HCT116 (cell line): Measurements from ENCODE around the gene TCEANC2. TPM values are rescaled to one million over a fixed set of nuclear protein-coding genes. Genes with fewer than 3 reads are reported as not detected.

ENCODE experiments used
- ATAC-seq: fragments of 200-7000 bp; cut with Tn5 transposase; 2 replicates; pipeline ENCODE4 v1.9.1; 2020; ENCODE audit warnings: mild to moderate bottlenecking, moderate library complexity
- BruUV-seq: library from RNA; stranded (reverse); fragments of 400-500 nt; replicated peaks from 2 replicates; lab custom pipeline; 2021; lab: Mats Ljungman, UMichigan
- CTCF ChIA-PET: fragments of 300-600 bp; sonication (Branson Sonifier 250); formaldehyde crosslinking; loops from one replicate; lab custom pipeline; 2021; ENCODE audit warnings: antibody characterized with exemption; lab: Charles Lee
- POLR2A ChIA-PET: fragments of 300-600, 350-600 bp; sonication (Branson Sonifier 250); formaldehyde crosslinking; loops from one replicate; lab custom pipeline; 2021; ENCODE audit warnings: antibody characterized with exemption; lab: Charles Lee
- RAD21 ChIA-PET, 2 experiments: fragments of 300-600 bp; sonication (Branson Sonifier 250); formaldehyde crosslinking; loops; one replicate each; lab custom pipeline; 2023; ENCODE audit warnings: low total read pairs in 2 of 2; ENCODE audit not compliant: uncharacterized antibody in 2 of 2, unreplicated experiment in 2 of 2, low non-redundant PET in 1 of 2; lab: Charles Lee
- DNase-seq: peaks from one replicate; pipeline ENCODE4 v3.0.0-alpha.2; 2010; ENCODE audit warnings: low read depth, low spot score
- H2AFZ ChIP-seq: fragments of 200-600 bp; shearing (Covaris generic), sonication (generic); 2 replicates; pipeline ENCODE4 v1.6.1; 2017; ENCODE audit warnings: low read depth, mixed run types, mixed read lengths, antibody characterized with exemption, low read length; ENCODE audit not compliant: poor library complexity, severe bottlenecking
- H3K27ac ChIP-seq: 2 replicates; pipeline ENCODE4 v1.5.1; 2012; ENCODE audit warnings: low read depth, low read length
- H3K27me3 ChIP-seq: fragments of 200-600 bp; sonication (generic); 2 replicates; pipeline ENCODE4 v1.6.1; 2016; ENCODE audit warnings: mixed run types, low read length, mixed read lengths; ENCODE audit not compliant: insufficient read depth
- H3K36me3 ChIP-seq, 2 experiments: fragments of 200-500 bp in 1 of 2; fragments of 200-600 bp in 1 of 2; sonication (Bioruptor generic) in 1 of 2; sonication (generic) in 1 of 2; 2 replicates each; pipeline versions ENCODE4 v1.5.1 to v1.6.1; 2014 to 2016; ENCODE audit warnings: low read length in 2 of 2, inconsistent platforms in 1 of 2, mixed read lengths in 1 of 2, mixed run types in 1 of 2; ENCODE audit not compliant: insufficient read depth in 2 of 2, control insufficient read depth in 1 of 2
- H3K4me1 ChIP-seq, 2 experiments: fragments of 200-600 bp in 1 of 2; sonication (generic) in 1 of 2; 2 replicates each; pipeline versions ENCODE4 v1.5.1 to v1.6.1; 2012 to 2017; ENCODE audit warnings: low read length in 2 of 2, inconsistent platforms in 1 of 2, mild to moderate bottlenecking in 1 of 2, mixed read lengths in 1 of 2, mixed run types in 1 of 2, moderate library complexity in 1 of 2; ENCODE audit not compliant: insufficient read depth in 2 of 2, control insufficient read depth in 1 of 2
- H3K4me2 ChIP-seq: fragments of 200-600 bp; sonication (generic); 2 replicates; pipeline ENCODE4 v1.6.1; 2017; ENCODE audit warnings: mixed run types, low read length, mixed read lengths
- H3K4me3 ChIP-seq, 2 experiments: fragments of 200-600 bp in 1 of 2; sonication (generic) in 1 of 2; replicated peaks in 1 of 2; 2 replicates each; pipeline ENCODE4 v1.5.1; 2011 to 2016; ENCODE audit warnings: low read length in 2 of 2, control low read depth in 1 of 2, low read depth in 1 of 2, mild to moderate bottlenecking in 1 of 2, mixed read lengths in 1 of 2, mixed run types in 1 of 2
- H3K79me2 ChIP-seq: fragments of 200-600 bp; sonication (generic); 2 replicates; pipeline ENCODE4 v1.6.1; 2017; ENCODE audit warnings: mild to moderate bottlenecking, mixed run types, low read length, moderate library complexity, mixed read lengths; ENCODE audit not compliant: insufficient read depth
- H3K9ac ChIP-seq: fragments of 200-600 bp; sonication (generic); 2 replicates; pipeline ENCODE4 v1.6.1; 2016; ENCODE audit warnings: low read length, mixed read lengths
- H3K9me2 ChIP-seq: fragments of 200-600 bp; sonication (generic), shearing (Covaris generic); 2 replicates; pipeline ENCODE4 v1.6.1; 2017; ENCODE audit warnings: mixed run types, mild to moderate bottlenecking, moderate library complexity; ENCODE audit not compliant: insufficient read depth
- H3K9me3 ChIP-seq, 2 experiments: fragments of 200-500 bp in 1 of 2; fragments of 200-600 bp in 1 of 2; sonication (Bioruptor generic) in 1 of 2; sonication (generic) in 1 of 2; 2 replicates each; pipeline ENCODE4 v1.6.1; 2014 to 2017; ENCODE audit warnings: low read length in 2 of 2, mixed read lengths in 2 of 2, inconsistent platforms in 1 of 2, low read depth in 1 of 2, mild to moderate bottlenecking in 1 of 2, mixed run types in 1 of 2, moderate library complexity in 1 of 2; ENCODE audit not compliant: control insufficient read depth in 1 of 2, insufficient read depth in 1 of 2
- H4K20me1 ChIP-seq: fragments of 200-600 bp; sonication (generic), shearing (Covaris generic); 2 replicates; pipeline ENCODE4 v1.6.1; 2017; ENCODE audit warnings: mixed run types, mild to moderate bottlenecking, moderate library complexity; ENCODE audit not compliant: insufficient read depth
- CBX3 ChIP-seq: IDR thresholded peaks from 2 replicates; pipeline ENCODE4 v1.6.1; 2012; ENCODE audit warnings: low read depth
- CEBPB ChIP-seq: IDR thresholded peaks from 2 replicates; pipeline ENCODE4 v1.6.1; 2012; ENCODE audit warnings: low read depth
- EGR1 ChIP-seq: IDR thresholded peaks from 2 replicates; pipeline ENCODE4 v1.6.1; 2012; ENCODE audit warnings: low read depth
- ELF1 ChIP-seq: IDR thresholded peaks from 2 replicates; pipeline ENCODE4 v1.6.1; 2012; ENCODE audit warnings: low read depth, borderline replicate concordance
- EZH2 ChIP-seq: fragments of 200-600 bp; sonication (generic); IDR thresholded peaks from 2 replicates; pipeline ENCODE4 v1.6.1; 2017; ENCODE audit warnings: antibody characterized with exemption, mixed run types
- MAX ChIP-seq: IDR thresholded peaks from 2 replicates; pipeline ENCODE4 v1.6.1; 2012
- POLR2A ChIP-seq: IDR thresholded peaks from 2 replicates; pipeline ENCODE4 v1.7.0; 2011; ENCODE audit warnings: borderline replicate concordance; ENCODE audit not compliant: insufficient read depth, insufficient read length; ENCODE audit errors: extremely low read depth
- POLR2AphosphoS5 ChIP-seq: IDR thresholded peaks from 2 replicates; pipeline ENCODE4 v1.6.1; 2011; ENCODE audit warnings: mild to moderate bottlenecking, low read depth, low read length, moderate library complexity
- SP1 ChIP-seq: IDR thresholded peaks from 2 replicates; pipeline ENCODE4 v1.6.1; 2012; ENCODE audit warnings: low read depth
- TCF7L2 ChIP-seq: IDR thresholded peaks from 2 replicates; pipeline ENCODE4 v1.7.0; 2011; ENCODE audit warnings: borderline replicate concordance, inconsistent platforms; ENCODE audit not compliant: insufficient read depth, insufficient read length; ENCODE audit errors: extremely low read depth
- YY1 ChIP-seq: IDR thresholded peaks from 2 replicates; pipeline ENCODE4 v1.6.1; 2011; ENCODE audit warnings: low read length, low read depth, moderate library complexity, mild to moderate bottlenecking; ENCODE audit not compliant: insufficient replicate concordance; ENCODE audit errors: extremely low read depth
- ZBTB33 ChIP-seq: IDR thresholded peaks from 2 replicates; pipeline ENCODE4 v1.6.1; 2011; ENCODE audit warnings: mild to moderate bottlenecking, low read length, moderate library complexity; ENCODE audit not compliant: insufficient replicate concordance; ENCODE audit errors: extremely low read depth
- intact Hi-C: fragments of 100-400 bp; cut with micrococcal nuclease; formaldehyde crosslinking; loops from 2 replicates; pipeline ENCODE4 v1.10.0; 2022
- total RNA-seq: library from RNA; stranded (reverse); gene quantifications from one replicate; pipeline ENCODE4 v1.2.1, GENCODE V29; 2021; ENCODE audit not compliant: unreplicated experiment

Gene TCEANC2
- total RNA-seq, 1 experiment from 2014 or later, result 5.4 TPM

DNA sequence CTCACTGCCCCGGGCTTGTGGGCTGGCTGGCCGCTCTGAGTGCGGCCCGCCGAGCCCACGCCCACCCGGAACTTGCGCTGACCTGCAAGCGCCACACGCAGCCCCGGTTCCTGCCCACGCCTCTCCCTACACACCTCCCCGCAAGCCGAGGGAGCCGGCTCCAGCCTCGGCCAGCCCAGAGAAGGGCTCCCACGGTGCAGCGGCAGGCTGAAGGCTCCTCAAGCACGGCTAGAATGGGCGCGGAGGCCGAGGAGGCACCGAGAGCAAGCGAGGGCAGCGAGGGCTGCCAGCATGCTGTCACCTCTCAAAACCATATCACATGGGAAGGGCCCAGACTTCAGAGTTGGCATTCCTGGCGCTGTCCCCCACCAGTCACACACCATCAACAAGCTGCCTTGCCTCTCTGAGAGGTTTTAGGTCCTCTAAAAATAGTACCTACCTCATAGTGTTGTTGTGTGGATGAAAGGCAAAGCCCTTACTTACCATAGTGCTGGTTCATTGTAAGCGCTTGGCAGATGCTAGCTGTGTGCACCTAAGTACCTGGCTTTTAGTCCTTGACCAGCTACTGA is 48.8 kb upstream of the TCEANC2 start:
- Histone ChIP-seq H3K27ac (no peak overlapping the region), H3K4me1 (no peaks in the 10 kb centered on the region), H3K9me3 (no peaks in the 10 kb centered on the region), H4K20me1 (no peaks in the 10 kb centered on the region), H3K4me2 (no peak overlapping the region), H3K36me3 (no peaks in the 10 kb centered on the region), H3K79me2 (no peaks in the 10 kb centered on the region), H3K27me3 (no peaks in the 10 kb centered on the region), H2AFZ (no peak overlapping the region), H3K9ac (no peak overlapping the region), H3K9me2 (no peaks in the 10 kb centered on the region), H3K4me3 (no peak overlapping the region)
- no TSS peak for BruUV-seq
- ChIA-PET CTCF (no interaction called here), RAD21 (no interaction called here), POLR2A (no interaction called here)
- DNase-seq (no peak), ATAC-seq (no peak)
- TF ChIP-seq CBX3, result no peak
- no peak for TF ChIP-seq MAX
- no peak for TF ChIP-seq CEBPB
- TF ChIP-seq EGR1, result no peak
- no peak for TF ChIP-seq EZH2
- no peak for TF ChIP-seq YY1
- no peak for TF ChIP-seq ELF1
- TF ChIP-seq SP1, result no peak
- intact Hi-C loops, result no loop called here

DNA sequence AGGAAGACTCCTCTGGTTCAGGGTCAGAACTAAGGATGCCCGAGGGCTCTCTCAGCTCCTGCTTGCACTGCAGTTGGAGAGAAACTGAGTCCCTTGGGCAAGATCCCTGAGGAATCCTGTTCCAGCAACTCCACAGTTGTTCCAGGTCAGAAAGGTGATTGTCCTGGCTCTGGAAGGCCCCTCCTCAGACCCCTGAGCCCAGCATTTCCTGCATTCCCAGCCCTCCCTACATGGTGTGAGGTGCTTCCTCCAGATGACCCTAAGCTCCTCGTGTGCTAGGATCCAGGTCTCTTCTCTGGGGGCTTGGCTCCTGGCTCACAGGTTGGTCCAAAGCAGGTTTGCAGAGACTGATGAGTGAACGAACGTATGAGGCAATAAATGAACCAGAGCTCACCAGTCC is 46.9 kb upstream of the TCEANC2 start:
- Histone ChIP-seq H3K4me3 (no peak overlapping the region), H3K27ac (no peak overlapping the region), H4K20me1 (no peaks in the 10 kb centered on the region), H3K9ac (no peak overlapping the region), H3K9me3 (no peaks in the 10 kb centered on the region), H3K4me2 (no peak overlapping the region), H3K9me2 (no peaks in the 10 kb centered on the region), H3K36me3 (no peaks in the 10 kb centered on the region), H3K27me3 (no peaks in the 10 kb centered on the region), H2AFZ (no peak overlapping the region), H3K79me2 (no peaks in the 10 kb centered on the region), H3K4me1 (no peaks in the 10 kb centered on the region)
- no peak for TF ChIP-seq POLR2A
- TF ChIP-seq MAX, result no peak
- no peak for TF ChIP-seq ZBTB33
- TF ChIP-seq SP1, result no peak
- no peak for TF ChIP-seq ELF1
- no peak for TF ChIP-seq TCF7L2
- no peak for TF ChIP-seq POLR2AphosphoS5
- RAD21 ChIA-PET, result no interaction called here
- intact Hi-C loops, result no loop called here
- DNase-seq (no peak), ATAC-seq (no peak)
- CTCF ChIA-PET, result no interaction called here
- no TSS peak for BruUV-seq
- POLR2A ChIA-PET, result no interaction called here
